Measurements from ENCODE around the gene ZFAND3.

Gene ZFAND3

GRCh38 chr6:37793067-37793466, 26.5 kb upstream of the ZFAND3 start:
- Histone ChIP-seq H2AFZ (ENCODE audit: low read depth, low read length) (no peak overlapping the region), H4K8ac (ENCODE audit: low read length) (no peak overlapping the region), H2BK15ac (ENCODE audit: low read depth, poor library complexity, severe bottlenecking) (no peak overlapping the region), H2BK120ac (ENCODE audit: low read depth, low read length) (no peak overlapping the region), H4K91ac (ENCODE audit: low read length) (no peak overlapping the region), H2AK5ac (ENCODE audit: low read length, severe bottlenecking) (no peak overlapping the region), H3K36me3 (ENCODE audit: control insufficient read depth in 1 of 2, insufficient read depth in 2 of 2, low read depth in 1 of 2, low read length in 2 of 2) (no peaks in the 10 kb centered on the region), H2BK12ac (ENCODE audit: low read length in 2 of 2) (no peak overlapping the region), H2BK5ac (ENCODE audit: low read depth, low read length, poor library complexity, severe bottlenecking) (no peak overlapping the region), H3K18ac (ENCODE audit: low read depth in 1 of 2, low read length in 2 of 2) (no peak overlapping the region), H3K4ac (ENCODE audit: low read depth in 1 of 2, low read length in 2 of 2) (no peak overlapping the region), H3K27me3 (ENCODE audit: control insufficient read depth in 1 of 2, insufficient read depth in 1 of 2, low read length in 2 of 2) (no peaks in the 10 kb centered on the region), H3K9me3 (ENCODE audit: control insufficient read depth, low read length) (no peaks in the 10 kb centered on the region), H3K79me1 (replicated peaks; ENCODE audit: low read length, poor library complexity, severe bottlenecking) (no peaks in the 10 kb centered on the region), H3K27ac (ENCODE audit: low read length, poor library complexity, severe bottlenecking) (no peak overlapping the region), H3K4me1 (ENCODE audit: control insufficient read depth, insufficient read depth, low read depth, low read length) (peaks cover 21% of the 10 kb centered on the region), H3K14ac (ENCODE audit: low read length in 2 of 2) (no peak overlapping the region), H3K4me3 (ENCODE audit: insufficient read depth in 1 of 2, low read depth in 1 of 2, low read length in 2 of 2) (no peak overlapping the region), H3K4me2 (ENCODE audit: low read length, poor library complexity, severe bottlenecking) (no peak overlapping the region), H3K23ac (ENCODE audit: low read length in 2 of 2) (no peak overlapping the region), H3K9ac (ENCODE audit: low read length) (no peak overlapping the region)
- DNase-seq, result peak; percentile 48
- WGBS, result 62% methylated on average over 6 of the region's 6 CpGs

GRCh38 chr6:37794825-37795224, 24.7 kb upstream of the ZFAND3 start:
- WGBS, result no CpG with 5 or more reads among the region's 1 CpG
- H3K4me2 ChIP-seq (ENCODE audit: low read length, poor library complexity, severe bottlenecking), result no peak overlapping the region
- H2AK5ac ChIP-seq (ENCODE audit: low read length, severe bottlenecking), result no peak overlapping the region
- H2BK15ac ChIP-seq (ENCODE audit: low read depth, poor library complexity, severe bottlenecking), result no peak overlapping the region
- no peak overlapping the region for H3K27ac ChIP-seq (ENCODE audit: low read length, poor library complexity, severe bottlenecking)
- no peak overlapping the region for H4K8ac ChIP-seq (ENCODE audit: low read length)
- H3K4ac ChIP-seq (ENCODE audit: low read depth in 1 of 2, low read length in 2 of 2), result no peak overlapping the region
- peak overlapping the region in 1 of 2 experiments; percentile 3 for H3K4me3 ChIP-seq (ENCODE audit: insufficient read depth in 1 of 2, low read depth in 1 of 2, low read length in 2 of 2)
- H2BK5ac ChIP-seq (ENCODE audit: low read depth, low read length, poor library complexity, severe bottlenecking), result no peak overlapping the region
- no peak overlapping the region for H2AFZ ChIP-seq (ENCODE audit: low read depth, low read length)
- no peak overlapping the region for H3K18ac ChIP-seq (ENCODE audit: low read depth in 1 of 2, low read length in 2 of 2)
- no peaks in the 10 kb centered on the region for H3K9me3 ChIP-seq (ENCODE audit: control insufficient read depth, low read length)
- no peak overlapping the region for H3K23ac ChIP-seq (ENCODE audit: low read length in 2 of 2)
- H4K91ac ChIP-seq (ENCODE audit: low read length), result no peak overlapping the region
- no peak overlapping the region for H3K14ac ChIP-seq (ENCODE audit: low read length in 2 of 2)
- H3K36me3 ChIP-seq (ENCODE audit: control insufficient read depth in 1 of 2, insufficient read depth in 2 of 2, low read depth in 1 of 2, low read length in 2 of 2), result no peaks in the 10 kb centered on the region
- H3K4me1 ChIP-seq (ENCODE audit: control insufficient read depth, insufficient read depth, low read depth, low read length), result peaks cover 18% of the 10 kb centered on the region
- no peak overlapping the region for H2BK12ac ChIP-seq (ENCODE audit: low read length in 2 of 2)
- peak; percentile 35 for DNase-seq
- peaks cover 0 to 5% of the 10 kb centered on the region in 2 experiments for H3K27me3 ChIP-seq (ENCODE audit: control insufficient read depth in 1 of 2, insufficient read depth in 1 of 2, low read length in 2 of 2)
- no peaks in the 10 kb centered on the region for H3K79me1 ChIP-seq (replicated peaks; ENCODE audit: low read length, poor library complexity, severe bottlenecking)
- H3K9ac ChIP-seq (ENCODE audit: low read length), result peak overlapping the region; percentile 3
- no peak overlapping the region for H2BK120ac ChIP-seq (ENCODE audit: low read depth, low read length)

GRCh38 chr6:37798436-37799262, 20.9 kb upstream of the ZFAND3 start:
- no peak overlapping the region for H4K8ac ChIP-seq (ENCODE audit: low read length)
- peaks cover 0 to 5% of the 10 kb centered on the region in 2 experiments for H3K27me3 ChIP-seq (ENCODE audit: control insufficient read depth in 1 of 2, insufficient read depth in 1 of 2, low read length in 2 of 2)
- 89% methylated on average over 11 of the region's 11 CpGs for WGBS
- H3K23ac ChIP-seq (ENCODE audit: low read length in 2 of 2), result no peak overlapping the region
- H3K18ac ChIP-seq (ENCODE audit: low read depth in 1 of 2, low read length in 2 of 2), result no peak overlapping the region
- H2BK120ac ChIP-seq (ENCODE audit: low read depth, low read length), result no peak overlapping the region
- no peak overlapping the region for H3K4me2 ChIP-seq (ENCODE audit: low read length, poor library complexity, severe bottlenecking)
- no peak overlapping the region for H3K4ac ChIP-seq (ENCODE audit: low read depth in 1 of 2, low read length in 2 of 2)
- H3K9ac ChIP-seq (ENCODE audit: low read length), result no peak overlapping the region
- no peak overlapping the region for H2BK15ac ChIP-seq (ENCODE audit: low read depth, poor library complexity, severe bottlenecking)
- no peaks in the 10 kb centered on the region for H3K9me3 ChIP-seq (ENCODE audit: control insufficient read depth, low read length)
- H3K14ac ChIP-seq (ENCODE audit: low read length in 2 of 2), result no peak overlapping the region
- DNase-seq, result no peak
- H2BK12ac ChIP-seq (ENCODE audit: low read length in 2 of 2), result no peak overlapping the region
- peaks cover 6% of the 10 kb centered on the region for H3K4me1 ChIP-seq (ENCODE audit: control insufficient read depth, insufficient read depth, low read depth, low read length)
- H2AFZ ChIP-seq (ENCODE audit: low read depth, low read length), result no peak overlapping the region
- no peaks in the 10 kb centered on the region for H3K36me3 ChIP-seq (ENCODE audit: control insufficient read depth in 1 of 2, insufficient read depth in 2 of 2, low read depth in 1 of 2, low read length in 2 of 2)
- no peak overlapping the region for H3K27ac ChIP-seq (ENCODE audit: low read length, poor library complexity, severe bottlenecking)
- H3K79me1 ChIP-seq (replicated peaks; ENCODE audit: low read length, poor library complexity, severe bottlenecking), result no peaks in the 10 kb centered on the region
- H2AK5ac ChIP-seq (ENCODE audit: low read length, severe bottlenecking), result no peak overlapping the region
- no peak overlapping the region for H4K91ac ChIP-seq (ENCODE audit: low read length)
- no peak overlapping the region for H3K4me3 ChIP-seq (ENCODE audit: insufficient read depth in 1 of 2, low read depth in 1 of 2, low read length in 2 of 2)
- no peak overlapping the region for H2BK5ac ChIP-seq (ENCODE audit: low read depth, low read length, poor library complexity, severe bottlenecking)

GRCh38 chr6:37799263-37799644, 20.3 kb upstream of the ZFAND3 start:
- WGBS, result 75% methylated on average over 5 of the region's 5 CpGs
- no peak overlapping the region for H2BK15ac ChIP-seq (ENCODE audit: low read depth, poor library complexity, severe bottlenecking)
- no peak overlapping the region for H2BK120ac ChIP-seq (ENCODE audit: low read depth, low read length)
- H2AK5ac ChIP-seq (ENCODE audit: low read length, severe bottlenecking), result no peak overlapping the region
- no peak for DNase-seq
- peaks cover 6% of the 10 kb centered on the region for H3K4me1 ChIP-seq (ENCODE audit: control insufficient read depth, insufficient read depth, low read depth, low read length)
- no peak overlapping the region for H4K8ac ChIP-seq (ENCODE audit: low read length)
- no peak overlapping the region for H2BK12ac ChIP-seq (ENCODE audit: low read length in 2 of 2)
- no peak overlapping the region for H3K18ac ChIP-seq (ENCODE audit: low read depth in 1 of 2, low read length in 2 of 2)
- H3K14ac ChIP-seq (ENCODE audit: low read length in 2 of 2), result no peak overlapping the region
- no peak overlapping the region for H3K9ac ChIP-seq (ENCODE audit: low read length)
- H3K4me3 ChIP-seq (ENCODE audit: insufficient read depth in 1 of 2, low read depth in 1 of 2, low read length in 2 of 2), result no peak overlapping the region
- no peak overlapping the region for H3K4me2 ChIP-seq (ENCODE audit: low read length, poor library complexity, severe bottlenecking)
- H4K91ac ChIP-seq (ENCODE audit: low read length), result no peak overlapping the region
- H3K79me1 ChIP-seq (replicated peaks; ENCODE audit: low read length, poor library complexity, severe bottlenecking), result no peaks in the 10 kb centered on the region
- no peak overlapping the region for H3K27ac ChIP-seq (ENCODE audit: low read length, poor library complexity, severe bottlenecking)
- no peak overlapping the region for H3K23ac ChIP-seq (ENCODE audit: low read length in 2 of 2)
- H3K36me3 ChIP-seq (ENCODE audit: control insufficient read depth in 1 of 2, insufficient read depth in 2 of 2, low read depth in 1 of 2, low read length in 2 of 2), result no peaks in the 10 kb centered on the region
- H2AFZ ChIP-seq (ENCODE audit: low read depth, low read length), result no peak overlapping the region
- peaks cover 0 to 5% of the 10 kb centered on the region in 2 experiments for H3K27me3 ChIP-seq (ENCODE audit: control insufficient read depth in 1 of 2, insufficient read depth in 1 of 2, low read length in 2 of 2)
- H3K9me3 ChIP-seq (ENCODE audit: control insufficient read depth, low read length), result no peaks in the 10 kb centered on the region
- no peak overlapping the region for H3K4ac ChIP-seq (ENCODE audit: low read depth in 1 of 2, low read length in 2 of 2)
- no peak overlapping the region for H2BK5ac ChIP-seq (ENCODE audit: low read depth, low read length, poor library complexity, severe bottlenecking)
